HG02884 (cell line): Measurements from ENCODE around the gene KLF18.
"Not testable (repeated sequence)": the region's sequence is repeated elsewhere in the genome, so short reads cannot be mapped to it uniquely, and the experiment has no call there.

ENCODE experiments used
- ATAC-seq: cut with Tn5 transposase; IDR thresholded peaks from one replicate; pipeline ENCODE4 v1.9.1; 2021; ENCODE audit warnings: mild to moderate bottlenecking, moderate library complexity; ENCODE audit not compliant: unreplicated experiment

KLF18 gene

GRCh38 chr1:44141531-44141930 lies at the start of gene KLF18:
Gene KLF18, minus strand, starts transcription at chr1:44141631. Its CDS starts 0 bp downstream, at chr1:44141631.
- no peak for ATAC-seq

DNA sequence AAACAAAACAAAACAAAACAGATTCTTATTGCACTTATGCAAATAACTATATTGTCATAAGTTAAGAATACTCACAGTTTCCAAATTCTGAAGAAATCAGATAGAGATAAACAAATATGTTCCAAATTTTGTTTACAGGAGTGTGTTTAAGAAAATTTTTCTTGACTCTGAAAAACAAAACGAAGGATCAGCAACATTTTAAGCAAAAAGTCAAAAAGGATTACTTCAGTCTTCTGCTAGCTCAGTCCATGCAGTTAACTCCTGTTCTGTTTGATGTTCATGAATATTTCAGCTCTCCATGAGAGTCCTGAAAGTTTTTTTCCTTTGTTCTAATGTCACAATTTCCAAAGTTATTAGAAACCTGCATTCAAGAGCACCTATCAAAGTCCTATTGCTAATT lies 33.2 kb upstream of the KLF18 start:
- no peak for ATAC-seq

GRCh38 chr1:44170281-44170823 lies 28.9 kb upstream of the KLF18 start:
- no peak for ATAC-seq

- no peak for ATAC-seq
Measured at GRCh38 chr1:44168520-44169098, 27.2 kb upstream of the KLF18 start.

- no peak for ATAC-seq
Measured at GRCh38 chr1:44161546-44161945, 20.1 kb upstream of the KLF18 start.

- ATAC-seq, result no peak
Measured at GRCh38 chr1:44158871-44159270, 17.4 kb upstream of the KLF18 start.

GRCh38 chr1:44157903-44158302 lies 16.5 kb upstream of the KLF18 start:
- no peak for ATAC-seq

GRCh38 chr1:44154049-44154448 lies 12.6 kb upstream of the KLF18 start:
- ATAC-seq, result no peak

- no peak for ATAC-seq
Measured at GRCh38 chr1:44152692-44153091, 11.3 kb upstream of the KLF18 start.

DNA sequence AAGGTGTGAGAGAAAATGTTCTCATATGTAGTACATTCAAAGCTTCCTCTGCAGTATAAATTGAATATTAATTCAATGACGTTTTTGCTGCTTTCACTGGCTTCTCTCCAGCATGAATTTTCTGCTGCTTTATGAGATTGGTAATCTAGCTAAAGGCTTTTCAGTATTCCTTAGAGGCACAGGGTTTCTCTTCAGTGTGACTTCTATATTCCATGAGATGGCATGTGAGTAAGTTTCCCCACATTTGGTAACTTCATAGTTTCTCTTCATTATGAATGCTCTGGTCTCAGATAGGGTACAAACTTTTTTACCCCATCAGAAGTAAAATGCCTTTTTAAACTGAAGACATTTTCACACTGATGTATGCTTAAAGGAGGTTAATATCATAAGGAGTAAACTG lies 10.4 kb upstream of the KLF18 start:
- ATAC-seq, result no peak

GRCh38 chr1:44151332-44151731 lies 9.9 kb upstream of the KLF18 start:
- ATAC-seq, result no peak

DNA sequence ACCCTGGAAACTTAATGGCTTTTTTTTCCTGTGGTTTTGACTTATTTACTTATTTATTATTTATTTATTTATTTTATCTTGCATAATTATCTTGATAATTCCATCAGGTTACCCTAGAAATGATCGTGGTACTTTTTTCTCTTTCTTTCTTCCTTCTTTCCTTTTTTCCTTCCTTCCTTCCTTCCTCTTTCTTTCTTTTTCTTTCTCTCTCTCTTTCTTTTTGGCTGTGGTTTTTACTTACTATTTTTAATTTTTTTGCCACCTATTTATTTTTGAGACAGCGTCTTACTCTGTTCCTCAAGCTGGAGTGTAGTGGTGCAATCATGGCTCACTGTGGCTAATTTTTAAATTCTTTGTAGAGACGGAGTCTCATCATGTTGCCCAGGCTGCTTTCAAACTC lies 6.2 kb upstream of the KLF18 start:
- no peak for ATAC-seq

GRCh38 chr1:44146536-44147361 lies 5.3 kb upstream of the KLF18 start:
- ATAC-seq, result no peak

- no peak for ATAC-seq
Measured at GRCh38 chr1:44144962-44145756, 3.7 kb upstream of the KLF18 start.

DNA sequence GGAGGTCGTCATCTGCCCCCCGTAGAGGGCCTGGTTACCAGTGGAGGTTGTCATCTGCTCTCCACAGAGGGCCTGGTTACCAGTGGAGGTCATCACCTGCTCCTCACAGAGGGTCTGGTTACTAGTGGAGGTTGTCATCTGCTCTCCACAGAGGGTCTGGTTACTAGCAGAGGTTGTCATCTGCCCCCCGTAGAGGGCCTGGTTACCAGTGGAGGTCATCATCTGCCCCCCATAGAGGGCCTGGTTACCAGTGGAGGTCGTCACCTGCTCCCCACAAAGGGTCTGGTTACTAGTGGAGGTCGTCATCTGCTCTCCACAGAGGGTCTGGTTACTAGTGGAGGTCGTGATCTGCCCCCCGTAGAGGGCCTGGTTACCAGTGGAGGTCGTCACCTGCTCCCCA lies 1.9 kb downstream of the KLF18 start:
- not testable (repeated sequence) for ATAC-seq

- ATAC-seq, result no peak
Measured at GRCh38 chr1:44138239-44138638, 3.2 kb downstream of the KLF18 start.

DNA sequence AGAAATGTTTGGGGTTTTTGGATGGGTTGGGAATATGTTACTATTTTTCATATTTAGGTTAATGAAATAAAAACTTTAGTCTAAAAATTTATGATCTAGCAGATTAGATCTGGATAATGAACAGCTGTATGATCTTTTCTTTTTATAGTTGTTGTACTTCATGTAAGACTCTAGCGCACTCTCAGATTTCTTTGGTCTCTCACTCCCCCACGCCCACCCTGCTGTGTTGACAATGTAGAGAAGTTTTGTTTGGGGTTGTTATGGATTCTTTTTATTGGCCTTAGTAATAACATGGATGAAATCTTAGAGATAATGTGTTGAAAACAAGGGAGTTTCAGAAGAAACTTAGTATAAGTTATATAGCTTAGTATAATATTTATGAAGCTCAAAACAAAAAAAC lies 5.5 kb downstream of the KLF18 start:
- ATAC-seq, result no peak

GRCh38 chr1:44134071-44134920 lies 7.1 kb downstream of the KLF18 start:
- no peak for ATAC-seq

DNA sequence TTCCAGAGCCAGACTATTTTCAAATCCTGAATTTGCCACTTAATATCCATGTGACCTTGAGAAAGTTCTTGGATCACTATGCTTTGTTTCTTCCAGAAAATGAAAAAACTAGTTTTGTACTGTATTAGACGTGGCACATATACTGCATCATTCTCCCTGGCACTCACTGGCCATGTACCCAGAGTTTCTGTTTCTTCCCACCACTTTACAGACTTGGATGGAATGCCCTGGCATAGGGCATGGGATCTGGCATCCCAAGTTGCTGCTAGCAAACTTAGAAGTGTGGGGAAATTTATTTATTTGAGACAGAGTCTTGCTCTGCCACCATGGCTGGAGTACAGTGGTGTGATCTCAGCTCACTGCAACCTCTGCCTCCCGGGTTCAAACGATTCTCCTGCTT lies 10.0 kb downstream of the KLF18 start:
- ATAC-seq, result no peak

DNA sequence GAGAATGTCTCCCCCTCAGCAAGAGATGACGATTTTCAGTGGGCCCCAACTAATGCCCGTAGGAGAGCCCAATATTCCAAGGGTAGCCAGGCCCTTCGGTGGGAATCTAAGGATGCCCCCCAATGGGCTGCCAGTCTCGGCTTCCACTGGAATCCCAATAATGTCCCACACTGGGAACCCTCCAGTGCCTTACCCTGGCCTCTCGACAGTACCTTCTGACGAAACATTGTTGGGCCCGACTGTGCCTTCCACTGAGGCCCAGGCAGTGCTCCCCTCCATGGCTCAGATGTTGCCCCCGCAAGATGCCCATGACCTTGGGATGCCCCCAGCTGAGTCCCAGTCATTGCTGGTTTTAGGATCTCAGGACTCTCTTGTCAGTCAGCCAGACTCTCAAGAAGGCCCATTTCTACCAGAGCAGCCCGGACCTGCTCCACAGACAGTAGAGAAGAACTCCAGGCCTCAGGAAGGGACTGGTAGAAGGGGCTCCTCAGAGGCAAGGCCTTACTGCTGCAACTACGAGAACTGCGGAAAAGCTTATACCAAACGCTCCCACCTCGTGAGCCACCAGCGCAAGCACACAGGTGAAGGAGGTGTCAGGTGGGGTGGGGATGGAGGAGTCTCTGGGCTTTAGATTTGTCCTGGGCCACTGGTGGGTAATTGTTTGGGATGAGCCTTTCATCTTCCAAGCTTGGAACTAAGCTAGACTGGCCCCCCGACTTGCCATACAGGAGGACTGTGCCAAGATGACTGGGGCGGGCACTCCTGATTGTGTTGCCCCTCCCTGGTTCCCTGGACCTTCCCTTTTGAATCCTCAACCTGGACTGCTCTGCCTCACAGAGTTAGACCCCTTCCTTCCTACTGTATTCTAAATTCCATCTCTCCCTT lies 11.6 kb downstream of the KLF18 start:
- ATAC-seq, result no peak
